CD4-positive, CD25-positive, alpha-beta regulatory T cell (primary cell): Measurements from ENCODE around the gene FTCD. TPM values are rescaled to one million over a fixed set of nuclear protein-coding genes. Genes with fewer than 3 reads are reported as not detected.
A peak's percentile ranks its signal among the peaks of the same experiment; 100 is the strongest.
"Not testable (repeated sequence)": the region's sequence is repeated elsewhere in the genome, so short reads cannot be mapped to it uniquely, and the experiment has no call there.

Experiments used
- ATAC-seq, 2 donors: fragments of 150-1000 bp; cut with Tn5 transposase; one replicate each; pipeline ENCODE4 v1.10.0; 2021; ENCODE audit warnings: low read depth in 2 of 2, moderate number of reproducible peaks in 2 of 2, moderate library complexity in 1 of 2
- DNase-seq, 3 donors: peaks; one replicate each; pipeline versions ENCODE4 v3.0.0 to v3.0.0-alpha.2; 2012 to 2022; ENCODE audit warnings: mixed read lengths in 1 of 3
- H3K27ac ChIP-seq: one replicate; pipeline ENCODE4 v1.7.0; 2013; ENCODE audit warnings: mild to moderate bottlenecking, low read length; ENCODE audit not compliant: insufficient read depth, poor library complexity, severe bottlenecking
- H3K27me3 ChIP-seq: one replicate; pipeline ENCODE4 v1.7.0; 2013; ENCODE audit warnings: low read length; ENCODE audit not compliant: control insufficient read depth, insufficient read depth
- H3K36me3 ChIP-seq: one replicate; pipeline ENCODE4 v1.7.0; 2013; ENCODE audit warnings: mild to moderate bottlenecking, low read length, moderate library complexity; ENCODE audit not compliant: control insufficient read depth, insufficient read depth
- H3K4me1 ChIP-seq: 2 replicates; pipeline ENCODE4 v1.7.0; 2013; ENCODE audit warnings: mild to moderate bottlenecking, low read length; ENCODE audit not compliant: insufficient read depth, control insufficient read depth, poor library complexity, severe bottlenecking
- H3K4me3 ChIP-seq: one replicate; pipeline ENCODE4 v1.7.0; 2013; ENCODE audit warnings: low read depth, mild to moderate bottlenecking, low read length, moderate library complexity
- H3K9me3 ChIP-seq, 2 experiments: 1 replicate in 1 of 2; 2 replicates in 1 of 2; pipeline ENCODE4 v1.7.0; 2013; ENCODE audit warnings: low read length in 2 of 2, mild to moderate bottlenecking in 1 of 2, moderate library complexity in 1 of 2; ENCODE audit not compliant: control insufficient read depth in 2 of 2
- H3K27ac Mint-ChIP-seq, 3 donors: one replicate each; pipeline ENCODE4 v1.8.0; 2020 to 2022; ENCODE audit warnings: mild to moderate bottlenecking in 3 of 3, mixed read lengths in 3 of 3, moderate library complexity in 2 of 3
- H3K27me3 Mint-ChIP-seq: one replicate; pipeline ENCODE4 v1.8.0; 2022; ENCODE audit warnings: mild to moderate bottlenecking, mixed read lengths
- H3K36me3 Mint-ChIP-seq: one replicate; pipeline ENCODE4 v1.8.0; 2020; ENCODE audit warnings: mixed read lengths
- H3K4me1 Mint-ChIP-seq, 4 donors: one replicate each; pipeline ENCODE4 v1.8.0; 2020 to 2022; ENCODE audit warnings: mixed read lengths in 4 of 4, mild to moderate bottlenecking in 1 of 4
- H3K4me3 Mint-ChIP-seq, 4 donors: one replicate each; pipeline ENCODE4 v1.8.0; 2020 to 2022; ENCODE audit warnings: mild to moderate bottlenecking in 4 of 4, mixed read lengths in 4 of 4, moderate library complexity in 3 of 4
- H3K9me3 Mint-ChIP-seq, 7 donors: one replicate each; pipeline ENCODE4 v1.8.0; 2020 to 2022; ENCODE audit warnings: mixed read lengths in 7 of 7, mild to moderate bottlenecking in 3 of 7, moderate library complexity in 2 of 7
- polyA plus RNA-seq, 4 donors: library from polyadenylated mRNA; unstranded; fragments of 300-500 nt; fragmentation: Illumina TruSeq; gene quantifications; one replicate each; pipeline ENCODE4 v1.2.3, GENCODE V29; 2021
- total RNA-seq: library from RNA; stranded (reverse); gene quantifications from one replicate; pipeline ENCODE4 v1.2.3, GENCODE V29; 2022

Gene FTCD
- total and polyA plus RNA-seq, 5 donors from 2014 or later, result 0.38 TPM; not detected in 4

- ATAC-seq (no peak), DNase-seq (no peak)
- Mint-ChIP-seq H3K9me3 (peaks cover 0 to 18% (median 2%) of the 10 kb centered on the region in 7 donors), H3K27me3 (peaks cover 7% of the 10 kb centered on the region), H3K27ac (no peak overlapping the region), H3K4me3 (no peak overlapping the region), H3K4me1 (no peaks in the 10 kb centered on the region), H3K36me3 (no peaks in the 10 kb centered on the region)
- H3K4me3 ChIP-seq, result no peak overlapping the region
- H3K27me3 ChIP-seq, result peaks cover 2% of the 10 kb centered on the region
- H3K9me3 ChIP-seq, result peaks cover 7 to 12% of the 10 kb centered on the region in 2 experiments
- H3K36me3 ChIP-seq, result no peaks in the 10 kb centered on the region
- H3K27ac ChIP-seq, result no peak overlapping the region
- H3K4me1 ChIP-seq, result no peaks in the 10 kb centered on the region
Measured at GRCh38 chr21:46110499-46111192, 44.7 kb downstream of the FTCD start.

DNA sequence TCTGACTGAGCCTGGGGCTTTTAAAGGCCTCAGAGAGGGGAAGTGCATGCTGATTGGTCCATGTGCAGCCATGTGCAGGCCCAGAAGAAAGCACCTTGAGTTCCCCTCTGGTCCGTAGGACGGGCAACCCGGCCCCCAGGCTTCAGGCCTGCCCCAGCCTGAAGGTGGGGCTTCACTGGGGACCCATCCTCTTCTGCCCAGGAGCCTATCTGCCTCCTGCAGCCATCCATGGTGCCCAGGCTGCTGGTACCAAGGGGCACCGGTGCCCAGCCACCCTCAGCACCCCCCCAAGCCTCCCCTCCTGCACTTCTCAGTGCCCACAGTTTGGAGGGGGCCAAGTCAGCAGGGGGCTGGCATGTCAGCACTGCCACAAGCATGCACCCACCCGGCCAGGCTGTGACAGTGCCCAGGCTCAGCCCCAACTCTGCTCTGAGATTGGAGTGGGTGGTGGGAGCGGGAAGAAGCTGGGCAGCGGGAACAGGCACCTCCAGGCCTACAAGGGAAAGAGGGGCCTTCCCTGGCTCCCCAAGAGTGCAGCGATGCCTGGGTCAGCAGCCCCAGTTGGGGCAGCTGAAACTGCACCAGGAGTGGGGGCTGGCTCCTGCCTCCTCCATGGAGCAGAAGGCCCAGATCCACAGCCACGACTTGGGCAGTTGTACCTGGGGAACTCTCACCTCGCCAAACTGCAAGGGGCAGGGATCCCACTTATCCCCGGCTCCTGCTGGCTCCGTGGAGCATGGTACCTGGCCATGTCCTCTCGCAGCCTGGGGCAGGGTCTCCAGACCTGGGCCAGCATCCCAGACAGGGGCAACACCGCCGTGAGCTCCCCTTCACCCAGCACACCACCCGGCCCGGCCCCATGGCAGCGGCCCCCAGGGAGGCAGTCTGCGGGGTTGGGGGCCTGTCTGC lies 45.8 kb downstream of the FTCD start:
- Mint-ChIP-seq H3K27ac (no peak overlapping the region), H3K36me3 (no peaks in the 10 kb centered on the region), H3K4me3 (no peak overlapping the region), H3K27me3 (peaks cover 4% of the 10 kb centered on the region), H3K4me1 (no peaks in the 10 kb centered on the region), H3K9me3 (peaks cover 0 to 22% (median 2%) of the 10 kb centered on the region in 7 donors)
- DNase-seq, result no peak
- no peak for ATAC-seq
- Histone ChIP-seq H3K27me3 (peaks cover 2% of the 10 kb centered on the region), H3K27ac (no peak overlapping the region), H3K4me1 (no peaks in the 10 kb centered on the region), H3K36me3 (no peaks in the 10 kb centered on the region), H3K9me3 (peaks cover 5% of the 10 kb centered on the region in 2 experiments), H3K4me3 (no peak overlapping the region)

DNA sequence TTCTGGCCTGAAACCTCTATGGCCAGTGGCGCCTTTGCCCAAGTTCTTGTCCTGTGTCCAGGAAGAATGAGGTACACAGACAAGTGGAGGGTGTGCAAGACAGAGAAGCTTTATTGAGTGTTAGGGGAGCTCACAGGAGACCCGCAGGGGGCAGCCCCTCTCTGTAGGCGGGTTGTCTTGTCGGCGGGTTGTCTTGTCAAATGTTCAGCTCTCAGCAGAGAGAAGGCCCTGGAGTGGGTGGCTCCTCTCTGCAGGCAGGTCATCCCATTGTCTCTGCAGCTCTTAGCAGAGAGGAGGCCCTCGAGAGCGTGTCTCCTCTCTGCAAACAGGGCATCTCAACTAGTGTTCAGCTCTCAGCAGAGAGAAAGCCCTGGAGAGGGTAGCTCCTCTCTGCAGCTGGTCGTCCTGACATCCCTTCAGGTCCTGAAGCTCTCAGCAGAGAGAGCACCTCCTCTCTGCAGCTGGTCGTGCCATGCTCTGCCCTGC lies 46.5 kb downstream of the FTCD start:
- no peak for ATAC-seq
- peaks cover 2% of the 10 kb centered on the region for H3K27me3 ChIP-seq
- Mint-ChIP-seq H3K27me3 (peaks cover 9% of the 10 kb centered on the region), H3K36me3 (no peaks in the 10 kb centered on the region), H3K4me3 (no peak overlapping the region), H3K4me1 (no peaks in the 10 kb centered on the region), H3K27ac (no peak overlapping the region), H3K9me3 (peaks cover 0 to 28% (median 6%) of the 10 kb centered on the region in 7 donors)
- no peak overlapping the region for H3K4me3 ChIP-seq
- no peak for DNase-seq
- H3K27ac ChIP-seq, result no peak overlapping the region
- H3K9me3 ChIP-seq, result peaks cover 3 to 8% of the 10 kb centered on the region in 2 experiments
- no peaks in the 10 kb centered on the region for H3K36me3 ChIP-seq
- no peaks in the 10 kb centered on the region for H3K4me1 ChIP-seq

DNA sequence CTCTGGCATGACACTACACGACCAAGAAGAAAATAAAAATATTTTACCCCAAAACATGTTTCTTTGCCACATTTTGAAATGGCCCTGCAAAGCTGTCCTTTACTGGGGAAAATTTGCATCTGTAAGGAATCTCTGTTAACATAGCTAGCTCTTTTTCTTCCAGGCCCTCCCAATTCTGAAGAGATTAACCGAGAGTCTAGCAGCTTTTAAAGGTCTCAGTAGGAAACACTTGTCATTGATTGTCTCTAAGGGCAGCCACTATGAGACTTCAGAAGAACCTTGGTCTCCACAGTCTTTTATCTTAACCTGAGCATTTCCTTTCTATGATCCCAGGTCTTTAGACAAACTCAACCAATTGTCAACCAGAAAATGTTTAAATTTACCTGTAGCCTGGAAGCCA lies 48.0 kb downstream of the FTCD start:
- peaks cover 20% of the 10 kb centered on the region for H3K27me3 Mint-ChIP-seq
- not testable (repeated sequence) for H3K27ac Mint-ChIP-seq, ATAC-seq, DNase-seq, H3K36me3 Mint-ChIP-seq, H3K4me3 ChIP-seq, H3K4me1 Mint-ChIP-seq, H3K27ac ChIP-seq, H3K4me3 Mint-ChIP-seq, H3K4me1 ChIP-seq, H3K36me3 ChIP-seq
- peaks cover 1 to 40% (median 9%) of the 10 kb centered on the region in 7 donors for H3K9me3 Mint-ChIP-seq
- peaks cover 4 to 19% of the 10 kb centered on the region in 2 experiments for H3K9me3 ChIP-seq
- peaks cover 12% of the 10 kb centered on the region for H3K27me3 ChIP-seq

DNA sequence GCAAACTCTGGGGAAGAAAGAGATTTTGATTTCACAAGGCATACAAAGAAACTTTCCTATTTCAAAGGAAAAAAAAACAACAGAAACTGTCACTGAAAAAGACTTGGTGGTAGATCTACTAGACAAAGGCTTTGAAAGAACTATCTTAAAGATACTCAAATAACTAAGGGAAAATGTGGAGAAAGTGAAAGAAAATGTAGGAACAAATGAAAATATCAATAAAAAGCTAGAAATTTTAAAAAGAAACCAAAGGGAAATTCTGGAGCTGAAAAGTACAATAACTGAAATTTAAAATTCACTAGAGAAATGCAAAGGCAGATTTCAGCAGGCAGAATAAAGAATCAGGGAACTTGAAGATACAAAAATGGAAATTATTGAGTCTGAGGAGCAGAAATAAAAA lies 51.3 kb downstream of the FTCD start:
- no peak for ATAC-seq
- no peak overlapping the region for H3K4me3 Mint-ChIP-seq
- no peak overlapping the region for H3K27ac Mint-ChIP-seq
- H3K36me3 Mint-ChIP-seq, result peaks cover 5% of the 10 kb centered on the region
- peaks cover 1 to 40% (median 10%) of the 10 kb centered on the region in 7 donors for H3K9me3 Mint-ChIP-seq
- no peak overlapping the region for H3K27ac ChIP-seq
- H3K36me3 ChIP-seq, result no peaks in the 10 kb centered on the region
- H3K4me1 Mint-ChIP-seq, result peaks cover 0 to under 1% (median 0%) of the 10 kb centered on the region in 4 donors
- DNase-seq, result no peak
- peaks cover 26% of the 10 kb centered on the region for H3K27me3 ChIP-seq
- H3K27me3 Mint-ChIP-seq, result peaks cover 49% of the 10 kb centered on the region
- peaks cover 7 to 21% of the 10 kb centered on the region in 2 experiments for H3K9me3 ChIP-seq
- H3K4me1 ChIP-seq, result no peaks in the 10 kb centered on the region
- no peak overlapping the region for H3K4me3 ChIP-seq

DNA sequence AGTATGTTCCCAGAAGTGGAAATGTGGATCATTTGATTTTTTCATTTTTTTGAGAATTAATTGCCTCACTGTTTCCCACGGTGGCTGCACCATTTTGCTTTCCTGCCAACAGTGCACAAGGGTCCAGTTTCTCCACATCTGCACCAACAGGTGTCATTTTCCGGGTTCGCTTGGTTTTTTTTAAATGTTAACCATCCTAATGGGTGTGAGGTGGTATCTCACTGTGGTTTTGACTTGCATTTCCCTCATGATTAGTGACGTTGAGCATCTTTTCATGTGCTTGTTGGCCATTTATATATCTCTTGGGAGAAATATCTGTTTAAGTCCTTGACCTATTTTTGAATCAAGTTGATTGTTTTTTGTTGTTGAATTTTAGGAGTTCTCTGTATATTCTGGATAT lies 54.5 kb downstream of the FTCD start:
- Histone ChIP-seq H3K27me3 (peaks cover 24% of the 10 kb centered on the region), H3K36me3 (no peaks in the 10 kb centered on the region), H3K27ac (no peak overlapping the region), H3K9me3 (peaks cover 4 to 16% of the 10 kb centered on the region in 2 experiments), H3K4me3 (no peak overlapping the region), H3K4me1 (peaks cover 8% of the 10 kb centered on the region)
- no peak for DNase-seq
- Mint-ChIP-seq H3K4me3 (peak overlapping the region in 3 of 4 donors; percentile 5 to 56 (median 30)), H3K4me1 (peaks cover 0 to 5% (median 1%) of the 10 kb centered on the region in 4 donors), H3K27me3 (peaks cover 58% of the 10 kb centered on the region), H3K27ac (peak overlapping the region in 1 of 3 donors; percentile 56), H3K36me3 (peaks cover 5% of the 10 kb centered on the region), H3K9me3 (peaks cover 1 to 24% (median 9%) of the 10 kb centered on the region in 7 donors)
- ATAC-seq, result no peak

- Histone ChIP-seq H3K36me3 (no peaks in the 10 kb centered on the region), H3K27ac (no peak overlapping the region), H3K27me3 (peaks cover 24% of the 10 kb centered on the region), H3K4me1 (peaks cover 8% of the 10 kb centered on the region), H3K4me3 (no peak overlapping the region), H3K9me3 (peaks cover 4 to 16% of the 10 kb centered on the region in 2 experiments)
- ATAC-seq, result no peak
- Mint-ChIP-seq H3K9me3 (peaks cover 1 to 24% (median 9%) of the 10 kb centered on the region in 7 donors), H3K4me1 (peaks cover 0 to 5% (median 1%) of the 10 kb centered on the region in 4 donors), H3K36me3 (peaks cover 5% of the 10 kb centered on the region), H3K27me3 (peaks cover 58% of the 10 kb centered on the region), H3K27ac (peak overlapping the region in 1 of 3 donors; percentile 56), H3K4me3 (peak overlapping the region in 3 of 4 donors; percentile 34 to 56 (median 52))
- DNase-seq, result no peak
Measured at GRCh38 chr21:46100426-46100825, 55.0 kb downstream of the FTCD start.
